Panc1 (cell line): ENCODE data around the gene F2R. TPM values are rescaled to one million over a fixed set of nuclear protein-coding genes. Genes with fewer than 3 reads are reported as not detected.

Experiments
- ATAC-seq: fragments of 200-7000 bp; cut with Tn5 transposase; 2 replicates; pipeline ENCODE4 v1.9.1; 2020; ENCODE audit warnings: mild to moderate bottlenecking, moderate library complexity
- BruUV-seq: library from RNA; stranded (reverse); fragments of 400-500 nt; replicated peaks from 2 replicates; lab custom pipeline; 2021; lab: Mats Ljungman, UMichigan
- CTCF ChIA-PET: fragments of 300-600 bp; sonication (Branson Sonifier 250); formaldehyde crosslinking; loops from one replicate; lab custom pipeline; 2022; ENCODE audit warnings: antibody characterized with exemption; lab: Charles Lee
- POLR2A ChIA-PET: fragments of 300-600 bp; sonication (Branson Sonifier 250); formaldehyde crosslinking; loops from one replicate; lab custom pipeline; 2022; ENCODE audit warnings: antibody characterized with exemption; lab: Charles Lee
- DNase-seq: peaks from one replicate; pipeline ENCODE4 v3.0.0-alpha.2; 2010; ENCODE audit warnings: low read depth, low spot score
- H3K27ac ChIP-seq: 2 replicates; pipeline ENCODE4 v1.5.1; 2011; ENCODE audit warnings: mild to moderate bottlenecking, low read length, inconsistent platforms
- H3K27me3 ChIP-seq: fragments of 200-500 bp; sonication (Bioruptor generic); 2 replicates; pipeline ENCODE4 v1.6.0; 2014; ENCODE audit warnings: low read length, inconsistent platforms; ENCODE audit not compliant: control insufficient read depth, insufficient read depth
- H3K36me3 ChIP-seq: fragments of 200-500 bp; sonication (Bioruptor generic); 2 replicates; pipeline ENCODE4 v1.5.1; 2014; ENCODE audit warnings: inconsistent platforms, mild to moderate bottlenecking, low read length, moderate library complexity; ENCODE audit not compliant: control insufficient read depth, insufficient read depth
- H3K4me1 ChIP-seq: 2 replicates; pipeline ENCODE4 v1.5.1; 2011; ENCODE audit warnings: inconsistent platforms, mild to moderate bottlenecking, low read length, moderate library complexity; ENCODE audit not compliant: control insufficient read depth, insufficient read depth
- H3K4me3 ChIP-seq, 2 experiments: 2 replicates each; pipeline ENCODE4 v1.5.1; 2011 to 2012; ENCODE audit warnings: low read depth in 2 of 2, low read length in 2 of 2, mild to moderate bottlenecking in 2 of 2, inconsistent platforms in 1 of 2, moderate library complexity in 1 of 2
- H3K9me3 ChIP-seq: fragments of 200-500 bp; sonication (Bioruptor generic); 2 replicates; pipeline ENCODE4 v1.5.1; 2014; ENCODE audit warnings: low read depth, mild to moderate bottlenecking, inconsistent platforms, low read length, moderate library complexity; ENCODE audit not compliant: control insufficient read depth, insufficient read depth
- CTCF ChIP-seq: fragments of 450-650 bp; IDR thresholded peaks from 2 replicates; pipeline ENCODE4 v1.5.1; 2017; ENCODE audit warnings: mild to moderate bottlenecking
- POLR2AphosphoS5 ChIP-seq: IDR thresholded peaks from 2 replicates; pipeline ENCODE4 v1.6.1; 2012; ENCODE audit warnings: mild to moderate bottlenecking, low read depth, low read length, moderate library complexity
- SIN3A ChIP-seq: IDR thresholded peaks from 2 replicates; pipeline ENCODE4 v1.6.1; 2012; ENCODE audit warnings: low read depth, mild to moderate bottlenecking, low read length, moderate library complexity, borderline replicate concordance; ENCODE audit not compliant: insufficient read depth
- TCF7L2 ChIP-seq: IDR thresholded peaks from 2 replicates; pipeline ENCODE4 v1.6.1; 2011; ENCODE audit warnings: mild to moderate bottlenecking, low read depth, low read length, inconsistent platforms
- in situ Hi-C: cut with HindIII; loops from 2 replicates; pipeline ENCODE4 v1.10.0; 2016; ENCODE audit warnings: low sequenced_read_pairs, low pct_unique_long_range_greater_than_20kb
- intact Hi-C: fragments of 100-400 bp; cut with micrococcal nuclease; formaldehyde crosslinking; loops from one replicate; pipeline ENCODE4 v1.10.0; 2022; ENCODE audit not compliant: unreplicated experiment
- total RNA-seq: library from RNA; stranded (reverse); gene quantifications from one replicate; pipeline ENCODE4 v1.2.1, GENCODE V29; 2021; ENCODE audit not compliant: unreplicated experiment
- TF ChIP-seq, protein P1 (sequence below), 2 experiments: IDR thresholded peaks; 2 replicates each; pipeline ENCODE4 v1.6.1; 2011 to 2012; ENCODE audit warnings: low read depth in 2 of 2, control low read depth in 1 of 2, low read length in 1 of 2, mild to moderate bottlenecking in 1 of 2, moderate library complexity in 1 of 2; ENCODE audit not compliant: insufficient read depth in 1 of 2

Gene F2R
- total RNA-seq, 1 experiment from 2014 or later: 26.0 TPM

DNA sequence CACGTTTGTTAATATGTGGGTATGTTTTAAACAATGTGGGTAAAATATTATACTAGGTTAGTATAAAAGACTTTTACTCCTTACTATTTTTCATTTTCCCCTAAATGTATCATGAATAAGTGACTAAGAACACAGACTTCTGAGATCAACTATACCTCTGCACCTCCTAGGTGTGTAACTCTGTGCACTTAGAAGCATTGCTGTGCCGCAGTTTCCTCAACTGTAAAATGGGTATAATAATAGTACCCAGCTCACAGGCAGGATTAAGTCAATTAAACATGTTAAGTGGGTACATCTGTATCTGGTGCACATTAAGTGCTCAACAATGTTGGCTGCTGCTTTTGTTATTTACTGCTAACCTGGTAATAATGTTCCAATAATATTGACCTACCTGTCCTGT, 21.6 kb upstream of the F2R start:
- intact Hi-C loops: no loop called here
- Histone ChIP-seq H3K9me3 (no peaks in the 10 kb centered on the region), H3K27ac (no peak overlapping the region), H3K36me3 (no peaks in the 10 kb centered on the region), H3K4me1 (peaks cover 5% of the 10 kb centered on the region; the same call in 1 of the 2 replicates), H3K4me3 (no peak overlapping the region), H3K27me3 (no peaks in the 10 kb centered on the region)
- no TSS peak for BruUV-seq
- no peak for DNase-seq
- CTCF ChIA-PET: no interaction called here
- TF ChIP-seq POLR2AphosphoS5: no peak
- no peak for TF ChIP-seq TCF7L2
- TF ChIP-seq, protein P1, sequence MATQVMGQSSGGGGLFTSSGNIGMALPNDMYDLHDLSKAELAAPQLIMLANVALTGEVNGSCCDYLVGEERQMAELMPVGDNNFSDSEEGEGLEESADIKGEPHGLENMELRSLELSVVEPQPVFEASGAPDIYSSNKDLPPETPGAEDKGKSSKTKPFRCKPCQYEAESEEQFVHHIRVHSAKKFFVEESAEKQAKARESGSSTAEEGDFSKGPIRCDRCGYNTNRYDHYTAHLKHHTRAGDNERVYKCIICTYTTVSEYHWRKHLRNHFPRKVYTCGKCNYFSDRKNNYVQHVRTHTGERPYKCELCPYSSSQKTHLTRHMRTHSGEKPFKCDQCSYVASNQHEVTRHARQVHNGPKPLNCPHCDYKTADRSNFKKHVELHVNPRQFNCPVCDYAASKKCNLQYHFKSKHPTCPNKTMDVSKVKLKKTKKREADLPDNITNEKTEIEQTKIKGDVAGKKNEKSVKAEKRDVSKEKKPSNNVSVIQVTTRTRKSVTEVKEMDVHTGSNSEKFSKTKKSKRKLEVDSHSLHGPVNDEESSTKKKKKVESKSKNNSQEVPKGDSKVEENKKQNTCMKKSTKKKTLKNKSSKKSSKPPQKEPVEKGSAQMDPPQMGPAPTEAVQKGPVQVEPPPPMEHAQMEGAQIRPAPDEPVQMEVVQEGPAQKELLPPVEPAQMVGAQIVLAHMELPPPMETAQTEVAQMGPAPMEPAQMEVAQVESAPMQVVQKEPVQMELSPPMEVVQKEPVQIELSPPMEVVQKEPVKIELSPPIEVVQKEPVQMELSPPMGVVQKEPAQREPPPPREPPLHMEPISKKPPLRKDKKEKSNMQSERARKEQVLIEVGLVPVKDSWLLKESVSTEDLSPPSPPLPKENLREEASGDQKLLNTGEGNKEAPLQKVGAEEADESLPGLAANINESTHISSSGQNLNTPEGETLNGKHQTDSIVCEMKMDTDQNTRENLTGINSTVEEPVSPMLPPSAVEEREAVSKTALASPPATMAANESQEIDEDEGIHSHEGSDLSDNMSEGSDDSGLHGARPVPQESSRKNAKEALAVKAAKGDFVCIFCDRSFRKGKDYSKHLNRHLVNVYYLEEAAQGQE (IDR thresholded peaks at IDR 0.05; ENCODE audit: insufficient read depth in 1 of 2, low read depth in 2 of 2, low read length in 1 of 2): no peak
- TF ChIP-seq SIN3A: no peak
- TF ChIP-seq CTCF: no peak
- no peak for ATAC-seq
- in situ Hi-C loops: no loop called here
- POLR2A ChIA-PET: no interaction called here

DNA sequence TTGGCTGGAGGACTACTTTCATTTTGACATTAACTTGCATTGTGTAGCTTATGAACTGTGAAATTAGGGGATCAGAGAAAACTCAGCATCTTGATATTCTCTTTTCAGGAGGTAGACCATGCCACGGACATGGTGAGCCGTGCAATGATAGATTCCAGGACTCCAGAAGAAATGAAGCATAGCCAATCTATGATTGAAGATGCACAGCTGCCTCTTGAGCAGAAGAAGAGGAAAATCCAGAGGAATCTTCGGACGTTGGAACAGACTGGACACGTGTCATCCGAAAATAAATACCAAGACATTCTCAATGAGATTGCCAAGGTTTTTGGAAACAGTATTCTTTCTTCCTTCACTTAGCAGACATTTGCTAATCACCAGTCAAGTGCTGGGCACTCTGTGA, 20.6 kb upstream of the F2R start:
- ChIA-PET POLR2A (no interaction called here), CTCF (no interaction called here)
- in situ Hi-C loops: no loop called here

More for the DNA sequence above, 20.6 kb upstream of the F2R start:
- Histone ChIP-seq H3K9me3 (no peaks in the 10 kb centered on the region), H3K27ac (no peak overlapping the region), H3K4me3 (no peak overlapping the region), H3K4me1 (peaks cover 5% of the 10 kb centered on the region; the same call in 1 of the 2 replicates), H3K27me3 (no peaks in the 10 kb centered on the region), H3K36me3 (no peaks in the 10 kb centered on the region)
- TF ChIP-seq CTCF (no peak), TCF7L2 (no peak), SIN3A (no peak), POLR2AphosphoS5 (no peak)
- TF ChIP-seq, protein P1 (IDR thresholded peaks at IDR 0.05; ENCODE audit: insufficient read depth in 1 of 2, low read depth in 2 of 2, low read length in 1 of 2): no peak
- DNase-seq: no peak
- no TSS peak for BruUV-seq
- ATAC-seq: no peak
- intact Hi-C loops: no loop called here
